Endothelial cell (in vitro differentiated cells): ENCODE data around the gene HLCS. TPM values are rescaled to one million over a fixed set of nuclear protein-coding genes. Genes with fewer than 3 reads are reported as not detected.

Experiments
- DNase-seq: peaks from one replicate; pipeline ENCODE4 v3.0.0; 2021; ENCODE audit warnings: low spot score
- H3K27ac Mint-ChIP-seq: one replicate; pipeline ENCODE4 v1.8.0; 2021; ENCODE audit warnings: mixed read lengths, inconsistent platforms; ENCODE audit not compliant: unreplicated experiment
- H3K27me3 Mint-ChIP-seq: one replicate; pipeline ENCODE4 v1.8.0; 2021; ENCODE audit warnings: mild to moderate bottlenecking, moderate library complexity, mixed read lengths, inconsistent platforms; ENCODE audit not compliant: unreplicated experiment
- H3K36me3 Mint-ChIP-seq: one replicate; pipeline ENCODE4 v1.8.0; 2021; ENCODE audit warnings: mild to moderate bottlenecking, low read depth, mixed read lengths, inconsistent platforms; ENCODE audit not compliant: unreplicated experiment
- H3K4me1 Mint-ChIP-seq: one replicate; pipeline ENCODE4 v1.8.0; 2021; ENCODE audit warnings: mild to moderate bottlenecking, mixed read lengths, inconsistent platforms; ENCODE audit not compliant: unreplicated experiment
- H3K4me3 Mint-ChIP-seq: one replicate; pipeline ENCODE4 v1.8.0; 2021; ENCODE audit warnings: mild to moderate bottlenecking, mixed read lengths, inconsistent platforms; ENCODE audit not compliant: unreplicated experiment
- H3K9me3 Mint-ChIP-seq: one replicate; pipeline ENCODE4 v1.8.0; 2021; ENCODE audit warnings: mixed read lengths, inconsistent platforms; ENCODE audit not compliant: unreplicated experiment
- CTCF ChIP-seq: fragments of 200-600 bp; sonication (generic); IDR thresholded peaks from one replicate; pipeline ENCODE4 v1.5.0; 2021; ENCODE audit warnings: antibody characterized with exemption; ENCODE audit not compliant: unreplicated experiment
- total RNA-seq: library from RNA; stranded (reverse); fragmentation: NEBNext Ultra II Directional; extraction: Animal tissue kit (Norgen Biotek cat#: 25700); gene quantifications from one replicate; pipeline ENCODE4 v1.2.1, GENCODE V29; 2021; ENCODE audit not compliant: unreplicated experiment

HLCS gene
- total RNA-seq, 1 donor from 2014 or later: 97.4 TPM

GRCh38 chr21:36735724-36736320, 230.6 kb downstream of the HLCS start:
- H3K4me1 Mint-ChIP-seq: peaks cover under 1% of the 10 kb centered on the region
- peaks cover 2% of the 10 kb centered on the region for H3K27me3 Mint-ChIP-seq
- H3K9me3 Mint-ChIP-seq: no peaks in the 10 kb centered on the region
- no peak for DNase-seq
- no peak overlapping the region for H3K4me3 Mint-ChIP-seq
- no peak overlapping the region for H3K27ac Mint-ChIP-seq
- peaks cover 20% of the 10 kb centered on the region for H3K36me3 Mint-ChIP-seq
- TF ChIP-seq CTCF: no peak

DNA sequence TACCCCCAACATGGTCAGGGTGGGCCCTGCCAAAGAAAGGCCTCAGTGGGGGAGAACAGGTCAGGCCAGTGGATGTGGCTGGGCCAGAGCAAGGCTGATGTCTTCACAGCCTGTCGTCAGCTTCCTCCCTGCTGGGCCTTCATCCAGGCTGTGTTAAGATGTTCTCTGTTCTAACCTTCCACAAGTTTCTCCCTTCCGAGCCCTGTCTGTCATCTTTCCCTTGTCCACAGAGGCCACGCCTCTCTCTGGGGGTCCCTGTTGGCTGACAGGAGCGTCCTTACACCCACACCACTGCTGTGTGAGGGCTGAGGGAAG, 231.3 kb downstream of the HLCS start:
- no peak for DNase-seq
- H3K4me1 Mint-ChIP-seq: peaks cover 2% of the 10 kb centered on the region
- peak overlapping the region; percentile 10 for H3K27ac Mint-ChIP-seq
- no peak for TF ChIP-seq CTCF
- no peaks in the 10 kb centered on the region for H3K9me3 Mint-ChIP-seq
- H3K4me3 Mint-ChIP-seq: peak overlapping the region; percentile 57
- H3K36me3 Mint-ChIP-seq: peaks cover 19% of the 10 kb centered on the region
- peaks cover 4% of the 10 kb centered on the region for H3K27me3 Mint-ChIP-seq

- H3K4me1 Mint-ChIP-seq: peaks cover 2% of the 10 kb centered on the region
- peaks cover 18% of the 10 kb centered on the region for H3K36me3 Mint-ChIP-seq
- peaks cover 3% of the 10 kb centered on the region for H3K27me3 Mint-ChIP-seq
- no peaks in the 10 kb centered on the region for H3K9me3 Mint-ChIP-seq
- H3K4me3 Mint-ChIP-seq: no peak overlapping the region
- no peak for DNase-seq
- TF ChIP-seq CTCF: no peak
- H3K27ac Mint-ChIP-seq: no peak overlapping the region
These were observed 231.9 kb downstream of the HLCS start for GRCh38 chr21:36734367-36735200.

- H3K4me1 Mint-ChIP-seq: peaks cover 2% of the 10 kb centered on the region
- DNase-seq: no peak
- TF ChIP-seq CTCF: no peak
- H3K27me3 Mint-ChIP-seq: peaks cover 4% of the 10 kb centered on the region
- H3K36me3 Mint-ChIP-seq: peaks cover 16% of the 10 kb centered on the region
- no peaks in the 10 kb centered on the region for H3K9me3 Mint-ChIP-seq
- no peak overlapping the region for H3K27ac Mint-ChIP-seq
- H3K4me3 Mint-ChIP-seq: no peak overlapping the region
These were observed 232.6 kb downstream of the HLCS start for GRCh38 chr21:36733857-36734256.

GRCh38 chr21:36732761-36733160, 233.7 kb downstream of the HLCS start:
- Mint-ChIP-seq H3K4me1 (peaks cover 2% of the 10 kb centered on the region), H3K36me3 (peaks cover 14% of the 10 kb centered on the region), H3K9me3 (no peaks in the 10 kb centered on the region), H3K4me3 (peak overlapping the region; percentile 39), H3K27me3 (peaks cover 4% of the 10 kb centered on the region), H3K27ac (no peak overlapping the region)
- no peak for TF ChIP-seq CTCF
- DNase-seq: no peak
